Bronchial epithelial cell (primary cell): ENCODE data around the gene DDC. TPM values are rescaled to one million over a fixed set of nuclear protein-coding genes. Genes with fewer than 3 reads are reported as not detected.

Experiments used
- DNase-seq: peaks from one replicate; pipeline ENCODE4 v3.0.0-alpha.2; 2010; ENCODE audit warnings: low read depth
- FAIRE-seq: peaks from 2 replicates; lab custom pipeline; 2011; peaks lifted over from hg19 to GRCh38; lab: Jason Lieb, UNC
- H3K27me3 ChIP-seq: 2 replicates; pipeline ENCODE4 v1.5.1; 2011; ENCODE audit warnings: low read length; ENCODE audit not compliant: control insufficient read depth, insufficient read depth
- H3K36me3 ChIP-seq: 2 replicates; pipeline ENCODE4 v1.5.1; 2011; ENCODE audit warnings: low read length; ENCODE audit not compliant: control insufficient read depth, insufficient read depth
- H3K4me3 ChIP-seq: 2 replicates; pipeline ENCODE4 v1.5.1; 2011; ENCODE audit warnings: mild to moderate bottlenecking, low read depth, low read length, control low read depth
- total RNA-seq: library from RNA; depleted of rRNA; stranded (reverse); fragments of >200 nt; gene quantifications from 2 replicates; pipeline ENCODE4 v1.2.1, GENCODE V29; 2014
- TF ChIP-seq, protein P1 (sequence below): IDR thresholded peaks from 2 replicates; pipeline ENCODE4 v1.5.1; 2011; ENCODE audit warnings: mild to moderate bottlenecking, moderate library complexity, low read length, control low read depth, inconsistent platforms; ENCODE audit not compliant: insufficient read depth, severe bottlenecking

The DDC gene
- total RNA-seq, 1 donor from 2014 or later = not detected

GRCh38 chr7:50607524-50608125 lies 42.4 kb upstream of the DDC start:
- peak; percentile 79 for FAIRE-seq
- TF ChIP-seq, protein P1, sequence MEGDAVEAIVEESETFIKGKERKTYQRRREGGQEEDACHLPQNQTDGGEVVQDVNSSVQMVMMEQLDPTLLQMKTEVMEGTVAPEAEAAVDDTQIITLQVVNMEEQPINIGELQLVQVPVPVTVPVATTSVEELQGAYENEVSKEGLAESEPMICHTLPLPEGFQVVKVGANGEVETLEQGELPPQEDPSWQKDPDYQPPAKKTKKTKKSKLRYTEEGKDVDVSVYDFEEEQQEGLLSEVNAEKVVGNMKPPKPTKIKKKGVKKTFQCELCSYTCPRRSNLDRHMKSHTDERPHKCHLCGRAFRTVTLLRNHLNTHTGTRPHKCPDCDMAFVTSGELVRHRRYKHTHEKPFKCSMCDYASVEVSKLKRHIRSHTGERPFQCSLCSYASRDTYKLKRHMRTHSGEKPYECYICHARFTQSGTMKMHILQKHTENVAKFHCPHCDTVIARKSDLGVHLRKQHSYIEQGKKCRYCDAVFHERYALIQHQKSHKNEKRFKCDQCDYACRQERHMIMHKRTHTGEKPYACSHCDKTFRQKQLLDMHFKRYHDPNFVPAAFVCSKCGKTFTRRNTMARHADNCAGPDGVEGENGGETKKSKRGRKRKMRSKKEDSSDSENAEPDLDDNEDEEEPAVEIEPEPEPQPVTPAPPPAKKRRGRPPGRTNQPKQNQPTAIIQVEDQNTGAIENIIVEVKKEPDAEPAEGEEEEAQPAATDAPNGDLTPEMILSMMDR = no peak
- DNase-seq = no peak
- Histone ChIP-seq H3K36me3 (peaks cover 29% of the 10 kb centered on the region), H3K27me3 (no peaks in the 10 kb centered on the region), H3K4me3 (no peak overlapping the region)

- no peaks in the 10 kb centered on the region for H3K27me3 ChIP-seq
- FAIRE-seq = no peak
- DNase-seq = no peak
- H3K36me3 ChIP-seq = peaks cover 28% of the 10 kb centered on the region
- H3K4me3 ChIP-seq = no peak overlapping the region
- TF ChIP-seq, protein P1 = no peak
These were observed 39.9 kb upstream of the DDC start for GRCh38 chr7:50605059-50605458.

GRCh38 chr7:50603287-50603686 lies 38.1 kb upstream of the DDC start:
- DNase-seq (no peak), FAIRE-seq (peak; percentile 13)
- peaks cover 27% of the 10 kb centered on the region for H3K36me3 ChIP-seq
- TF ChIP-seq, protein P1 = no peak
- H3K4me3 ChIP-seq = no peak overlapping the region
- H3K27me3 ChIP-seq = no peaks in the 10 kb centered on the region

DNA sequence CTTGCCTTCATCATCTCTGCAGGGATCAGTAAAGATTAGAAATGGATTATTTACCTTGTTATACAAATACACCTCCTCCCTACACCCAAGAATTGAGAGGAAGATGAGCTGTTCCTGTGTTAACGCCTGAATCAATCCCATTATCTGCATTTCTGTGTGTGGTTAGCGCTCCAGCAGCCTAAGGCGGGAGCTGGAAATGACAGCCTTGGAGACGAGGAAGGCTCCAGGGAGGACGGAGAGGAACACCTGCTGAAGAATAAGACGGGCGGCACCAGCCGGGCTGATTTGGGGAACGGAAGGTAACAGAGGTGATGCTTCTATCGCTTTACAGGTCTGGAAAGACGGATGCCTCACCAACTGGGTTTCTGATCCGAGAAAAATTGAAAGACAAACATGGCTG lies 34.2 kb upstream of the DDC start:
- H3K36me3 ChIP-seq = peaks cover 9% of the 10 kb centered on the region
- H3K4me3 ChIP-seq = no peak overlapping the region
- TF ChIP-seq, protein P1 = no peak
- H3K27me3 ChIP-seq = no peaks in the 10 kb centered on the region
- FAIRE-seq = no peak
- DNase-seq = no peak

GRCh38 chr7:50598460-50599343 lies 33.5 kb upstream of the DDC start:
- DNase-seq (no peak), FAIRE-seq (peak; percentile 62)
- H3K4me3 ChIP-seq = no peak overlapping the region
- TF ChIP-seq, protein P1 = no peak
- H3K27me3 ChIP-seq = no peaks in the 10 kb centered on the region
- H3K36me3 ChIP-seq = peaks cover 7% of the 10 kb centered on the region
